GM23338 (cell line): Measurements from ENCODE around the gene MYO1A. TPM values are rescaled to one million over a fixed set of nuclear protein-coding genes. Genes with fewer than 3 reads are reported as not detected.

Experiments
- ATAC-seq: fragments of 200-7000 bp; cut with Tn5 transposase; 3 replicates; pipeline ENCODE4 v1.9.1; 2020
- DNase-seq: peaks from one replicate; pipeline ENCODE4 v3.0.0-alpha.2; 2015; ENCODE audit warnings: low spot score
- H2AFZ ChIP-seq: fragments of 200-600 bp; sonication (generic); 2 replicates; pipeline ENCODE4 v1.8.0; 2016; ENCODE audit warnings: antibody characterized with exemption, mild to moderate bottlenecking, moderate library complexity
- H3F3A ChIP-seq: fragments of 200-600 bp; sonication (generic); replicated peaks from 2 replicates; pipeline ENCODE4 v1.8.0; 2017; ENCODE audit warnings: antibody characterized with exemption, mixed run types, low read depth
- H3K27ac ChIP-seq: fragments of 200-600 bp; sonication (generic); 2 replicates; pipeline ENCODE4 v1.6.1; 2016; ENCODE audit warnings: low read depth
- H3K27me3 ChIP-seq: fragments of 200-600 bp; sonication (generic); 2 replicates; pipeline ENCODE4 v1.8.0; 2016; ENCODE audit warnings: mild to moderate bottlenecking, mixed run types, moderate library complexity; ENCODE audit not compliant: insufficient read depth
- H3K36me3 ChIP-seq: fragments of 200-600 bp; sonication (generic); 2 replicates; pipeline ENCODE4 v1.8.0; 2016; ENCODE audit warnings: mild to moderate bottlenecking; ENCODE audit not compliant: insufficient read depth
- H3K4me1 ChIP-seq: fragments of 200-600 bp; sonication (generic); 2 replicates; pipeline ENCODE4 v1.8.0; 2016; ENCODE audit warnings: mild to moderate bottlenecking, moderate library complexity; ENCODE audit not compliant: insufficient read depth
- H3K4me2 ChIP-seq: fragments of 200-600 bp; sonication (generic); 2 replicates; pipeline ENCODE4 v1.7.1; 2017; ENCODE audit warnings: mixed run types
- H3K4me3 ChIP-seq: fragments of 200-600 bp; sonication (generic); 2 replicates; pipeline ENCODE4 v1.6.1; 2016; ENCODE audit warnings: mixed run types
- H3K79me2 ChIP-seq: fragments of 200-600 bp; sonication (generic); replicated peaks from 2 replicates; pipeline ENCODE4 v1.8.0; 2017; ENCODE audit warnings: mild to moderate bottlenecking; ENCODE audit not compliant: insufficient read depth
- H3K9me2 ChIP-seq: fragments of 200-600 bp; sonication (generic); 2 replicates; pipeline ENCODE4 v1.8.0; 2017; ENCODE audit not compliant: insufficient read depth
- H4K20me1 ChIP-seq: fragments of 200-600 bp; sonication (generic); replicated peaks from 2 replicates; pipeline ENCODE4 v1.8.0; 2017; ENCODE audit warnings: mild to moderate bottlenecking; ENCODE audit not compliant: insufficient read depth
- H3K27ac Mint-ChIP-seq: 2 replicates; pipeline ENCODE4 v1.8.0; 2020; ENCODE audit warnings: inconsistent platforms, mild to moderate bottlenecking, moderate library complexity, mixed read lengths
- H3K27me3 Mint-ChIP-seq: 3 replicates; pipeline ENCODE4 v1.8.0; 2022; ENCODE audit warnings: low read depth, mild to moderate bottlenecking, moderate library complexity, mixed read lengths, inconsistent platforms; ENCODE audit not compliant: insufficient read depth, poor library complexity
- H3K36me3 Mint-ChIP-seq: 3 replicates; pipeline ENCODE4 v1.8.0; 2021; ENCODE audit warnings: low read depth, mild to moderate bottlenecking, inconsistent platforms, moderate library complexity, mixed read lengths
- H3K4me1 Mint-ChIP-seq: 3 replicates; pipeline ENCODE4 v1.8.0; 2020; ENCODE audit warnings: mild to moderate bottlenecking, inconsistent platforms, mixed read lengths
- H3K4me3 Mint-ChIP-seq: 3 replicates; pipeline ENCODE4 v1.8.0; 2021; ENCODE audit warnings: moderate library complexity, mild to moderate bottlenecking, inconsistent platforms, mixed read lengths
- H3K9me3 Mint-ChIP-seq: 3 replicates; pipeline ENCODE4 v1.8.0; 2020; ENCODE audit warnings: moderate library complexity, mild to moderate bottlenecking, inconsistent platforms, mixed read lengths
- CREB1 ChIP-seq: fragments of 250-450 bp; sonication (Bioruptor Pico); IDR thresholded peaks from 2 replicates; pipeline ENCODE4 v1.5.0; 2020; ENCODE audit warnings: low read depth, mild to moderate bottlenecking, moderate library complexity
- EZH2 ChIP-seq: fragments of 200-600 bp; sonication (generic); IDR thresholded peaks from one replicate; pipeline ENCODE4 v1.8.0; 2017; ENCODE audit warnings: antibody characterized with exemption, mild to moderate bottlenecking, low read depth; ENCODE audit not compliant: unreplicated experiment
- EZH2phosphoT487 ChIP-seq: fragments of 200-600 bp; sonication (generic); IDR thresholded peaks from one replicate; pipeline ENCODE4 v1.8.1; 2018; ENCODE audit warnings: antibody characterized with exemption; ENCODE audit not compliant: unreplicated experiment
- JUNB ChIP-seq: IDR thresholded peaks from one replicate; pipeline ENCODE4 v1.6.1; 2016; ENCODE audit warnings: antibody characterized with exemption; ENCODE audit not compliant: unreplicated experiment
- NANOG ChIP-seq: IDR thresholded peaks from 2 replicates; pipeline ENCODE4 v1.6.1; 2016; ENCODE audit warnings: antibody characterized with exemption, borderline replicate concordance
- POLR2AphosphoS5 ChIP-seq: IDR thresholded peaks from 2 replicates; pipeline ENCODE4 v1.6.1; 2016; ENCODE audit warnings: antibody characterized with exemption, low read depth
- STAT1 ChIP-seq: IDR thresholded peaks from one replicate; pipeline ENCODE4 v1.6.1; 2016; ENCODE audit warnings: antibody characterized with exemption; ENCODE audit not compliant: unreplicated experiment
- polyA plus RNA-seq: library from polyadenylated mRNA; unstranded; fragments of >200 nt; fragmentation: Nextera tagmentation; extraction: Ambion mirVana; gene quantifications from 2 replicates; pipeline ENCODE4 v1.2.1, GENCODE V29; 2016
- total RNA-seq: library from RNA; depleted of rRNA; stranded (reverse); fragments of >200 nt; shearing (Covaris generic); gene quantifications from 2 replicates; pipeline ENCODE4 v1.2.3, GENCODE V29; 2014
- TF ChIP-seq, protein P1 (sequence below): fragments of 250-450 bp; sonication (Bioruptor Pico); IDR thresholded peaks from 2 replicates; pipeline ENCODE4 v1.5.0; 2020; ENCODE audit warnings: mild to moderate bottlenecking, moderate library complexity
- TF ChIP-seq, protein P2 (sequence below): IDR thresholded peaks from one replicate; pipeline ENCODE4 v1.6.1; 2018; ENCODE audit warnings: antibody characterized with exemption; ENCODE audit not compliant: unreplicated experiment
- TF ChIP-seq, protein P3 (sequence below): IDR thresholded peaks from 2 replicates; pipeline ENCODE4 v1.6.1; 2016; ENCODE audit warnings: antibody characterized with exemption

Gene MYO1A
- total and polyA plus RNA-seq, 2 experiments from 2014 or later: not detected

DNA sequence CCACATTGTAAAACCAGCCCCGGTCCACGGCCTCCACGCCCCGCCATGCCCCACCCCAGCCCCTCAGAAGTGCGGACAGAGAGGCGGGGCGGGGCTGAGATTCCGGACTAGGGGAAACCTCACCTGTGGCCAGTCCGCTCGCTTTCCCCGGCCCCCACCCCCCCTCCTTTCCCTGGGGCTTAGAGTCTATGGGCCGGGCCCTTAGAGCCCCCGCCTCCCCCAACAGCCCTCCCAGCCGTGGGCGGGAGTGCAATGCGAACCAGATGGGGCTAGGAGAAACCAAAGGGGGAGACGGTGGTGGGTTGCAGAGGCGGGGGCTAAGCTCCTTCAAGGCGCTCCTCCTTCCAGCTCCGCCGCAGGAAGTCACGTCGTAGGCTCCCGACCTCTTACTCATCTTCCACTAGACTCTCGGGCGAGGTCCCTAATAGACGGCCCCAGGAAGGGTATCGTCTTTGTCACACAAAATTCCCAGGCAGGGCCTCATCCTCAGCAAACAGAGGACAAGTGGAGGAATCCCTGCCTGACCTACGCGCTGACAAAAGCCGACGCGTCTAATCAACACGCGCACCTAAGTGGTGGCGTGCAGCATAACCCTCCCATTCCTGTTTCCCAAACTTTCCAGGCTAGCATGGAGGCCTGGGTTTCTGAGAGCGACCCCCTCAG lies 37.9 kb upstream of the MYO1A start:
- peak overlapping the region; percentile 99 for H3K27ac Mint-ChIP-seq

DNA sequence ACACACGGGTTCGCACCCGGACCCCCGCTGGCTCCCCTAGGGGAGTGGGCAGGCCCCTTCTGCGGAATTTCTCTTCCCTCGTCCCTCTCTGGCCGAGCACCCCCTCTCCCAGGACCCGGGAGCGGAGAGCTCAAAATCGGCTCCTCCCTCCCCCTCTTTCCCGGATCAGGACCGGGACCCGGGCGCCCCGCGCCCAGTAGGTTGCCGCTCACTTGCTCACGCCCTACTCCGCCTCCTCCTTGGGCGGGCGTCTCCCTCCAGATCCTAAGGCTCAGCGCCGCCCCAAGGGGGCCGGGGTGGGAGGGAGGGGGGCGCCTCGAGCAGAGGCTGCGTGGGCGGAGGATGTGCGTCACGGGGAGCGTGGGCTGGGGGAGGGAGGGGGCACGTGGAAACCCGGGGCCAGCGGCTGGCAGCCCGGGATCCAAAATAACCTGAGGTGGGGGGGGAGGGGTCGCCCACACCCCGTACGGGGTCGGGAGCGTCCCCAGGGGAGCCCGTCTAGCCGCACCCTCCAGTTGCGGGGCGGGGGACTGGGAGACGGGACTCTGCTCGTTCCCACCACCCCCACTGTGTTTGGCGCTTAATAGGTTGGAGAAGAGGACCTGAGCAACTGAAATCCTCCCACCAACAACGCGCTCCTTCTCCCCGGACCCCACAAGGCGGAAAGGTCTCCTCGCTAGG lies 37.2 kb upstream of the MYO1A start:
- peaks cover 9% of the 10 kb centered on the region; the same call in 1 of the 2 replicates for H3F3A ChIP-seq
- Mint-ChIP-seq H3K9me3 (no peaks in the 10 kb centered on the region), H3K27me3 (peaks cover 20% of the 10 kb centered on the region), H3K27ac (peak overlapping the region; percentile 88), H3K4me1 (peaks cover 30% of the 10 kb centered on the region), H3K4me3 (peak overlapping the region; percentile 78), H3K36me3 (peaks cover 16% of the 10 kb centered on the region)
- H3K36me3 ChIP-seq: no peaks in the 10 kb centered on the region
- H3K4me3 ChIP-seq: peak overlapping the region; percentile 77
- peak overlapping the region; percentile 52; the same call in 1 of the 2 replicates for H2AFZ ChIP-seq
- no peaks in the 10 kb centered on the region for H3K27me3 ChIP-seq
- no peaks in the 10 kb centered on the region; the same call in 1 of the 2 replicates for H4K20me1 ChIP-seq
- ATAC-seq: peak; percentile 50
- peaks cover 8% of the 10 kb centered on the region; the same call in 1 of the 2 replicates for H3K79me2 ChIP-seq
- no peaks in the 10 kb centered on the region for H3K9me2 ChIP-seq
- peak overlapping the region; percentile 99 for H3K27ac ChIP-seq
- H3K4me2 ChIP-seq: peak overlapping the region; percentile 100
- peaks cover 10% of the 10 kb centered on the region for H3K4me1 ChIP-seq
- peak; percentile 85 for DNase-seq
- TF ChIP-seq NANOG: no peak
- no peak for TF ChIP-seq EZH2
- TF ChIP-seq, protein P1, sequence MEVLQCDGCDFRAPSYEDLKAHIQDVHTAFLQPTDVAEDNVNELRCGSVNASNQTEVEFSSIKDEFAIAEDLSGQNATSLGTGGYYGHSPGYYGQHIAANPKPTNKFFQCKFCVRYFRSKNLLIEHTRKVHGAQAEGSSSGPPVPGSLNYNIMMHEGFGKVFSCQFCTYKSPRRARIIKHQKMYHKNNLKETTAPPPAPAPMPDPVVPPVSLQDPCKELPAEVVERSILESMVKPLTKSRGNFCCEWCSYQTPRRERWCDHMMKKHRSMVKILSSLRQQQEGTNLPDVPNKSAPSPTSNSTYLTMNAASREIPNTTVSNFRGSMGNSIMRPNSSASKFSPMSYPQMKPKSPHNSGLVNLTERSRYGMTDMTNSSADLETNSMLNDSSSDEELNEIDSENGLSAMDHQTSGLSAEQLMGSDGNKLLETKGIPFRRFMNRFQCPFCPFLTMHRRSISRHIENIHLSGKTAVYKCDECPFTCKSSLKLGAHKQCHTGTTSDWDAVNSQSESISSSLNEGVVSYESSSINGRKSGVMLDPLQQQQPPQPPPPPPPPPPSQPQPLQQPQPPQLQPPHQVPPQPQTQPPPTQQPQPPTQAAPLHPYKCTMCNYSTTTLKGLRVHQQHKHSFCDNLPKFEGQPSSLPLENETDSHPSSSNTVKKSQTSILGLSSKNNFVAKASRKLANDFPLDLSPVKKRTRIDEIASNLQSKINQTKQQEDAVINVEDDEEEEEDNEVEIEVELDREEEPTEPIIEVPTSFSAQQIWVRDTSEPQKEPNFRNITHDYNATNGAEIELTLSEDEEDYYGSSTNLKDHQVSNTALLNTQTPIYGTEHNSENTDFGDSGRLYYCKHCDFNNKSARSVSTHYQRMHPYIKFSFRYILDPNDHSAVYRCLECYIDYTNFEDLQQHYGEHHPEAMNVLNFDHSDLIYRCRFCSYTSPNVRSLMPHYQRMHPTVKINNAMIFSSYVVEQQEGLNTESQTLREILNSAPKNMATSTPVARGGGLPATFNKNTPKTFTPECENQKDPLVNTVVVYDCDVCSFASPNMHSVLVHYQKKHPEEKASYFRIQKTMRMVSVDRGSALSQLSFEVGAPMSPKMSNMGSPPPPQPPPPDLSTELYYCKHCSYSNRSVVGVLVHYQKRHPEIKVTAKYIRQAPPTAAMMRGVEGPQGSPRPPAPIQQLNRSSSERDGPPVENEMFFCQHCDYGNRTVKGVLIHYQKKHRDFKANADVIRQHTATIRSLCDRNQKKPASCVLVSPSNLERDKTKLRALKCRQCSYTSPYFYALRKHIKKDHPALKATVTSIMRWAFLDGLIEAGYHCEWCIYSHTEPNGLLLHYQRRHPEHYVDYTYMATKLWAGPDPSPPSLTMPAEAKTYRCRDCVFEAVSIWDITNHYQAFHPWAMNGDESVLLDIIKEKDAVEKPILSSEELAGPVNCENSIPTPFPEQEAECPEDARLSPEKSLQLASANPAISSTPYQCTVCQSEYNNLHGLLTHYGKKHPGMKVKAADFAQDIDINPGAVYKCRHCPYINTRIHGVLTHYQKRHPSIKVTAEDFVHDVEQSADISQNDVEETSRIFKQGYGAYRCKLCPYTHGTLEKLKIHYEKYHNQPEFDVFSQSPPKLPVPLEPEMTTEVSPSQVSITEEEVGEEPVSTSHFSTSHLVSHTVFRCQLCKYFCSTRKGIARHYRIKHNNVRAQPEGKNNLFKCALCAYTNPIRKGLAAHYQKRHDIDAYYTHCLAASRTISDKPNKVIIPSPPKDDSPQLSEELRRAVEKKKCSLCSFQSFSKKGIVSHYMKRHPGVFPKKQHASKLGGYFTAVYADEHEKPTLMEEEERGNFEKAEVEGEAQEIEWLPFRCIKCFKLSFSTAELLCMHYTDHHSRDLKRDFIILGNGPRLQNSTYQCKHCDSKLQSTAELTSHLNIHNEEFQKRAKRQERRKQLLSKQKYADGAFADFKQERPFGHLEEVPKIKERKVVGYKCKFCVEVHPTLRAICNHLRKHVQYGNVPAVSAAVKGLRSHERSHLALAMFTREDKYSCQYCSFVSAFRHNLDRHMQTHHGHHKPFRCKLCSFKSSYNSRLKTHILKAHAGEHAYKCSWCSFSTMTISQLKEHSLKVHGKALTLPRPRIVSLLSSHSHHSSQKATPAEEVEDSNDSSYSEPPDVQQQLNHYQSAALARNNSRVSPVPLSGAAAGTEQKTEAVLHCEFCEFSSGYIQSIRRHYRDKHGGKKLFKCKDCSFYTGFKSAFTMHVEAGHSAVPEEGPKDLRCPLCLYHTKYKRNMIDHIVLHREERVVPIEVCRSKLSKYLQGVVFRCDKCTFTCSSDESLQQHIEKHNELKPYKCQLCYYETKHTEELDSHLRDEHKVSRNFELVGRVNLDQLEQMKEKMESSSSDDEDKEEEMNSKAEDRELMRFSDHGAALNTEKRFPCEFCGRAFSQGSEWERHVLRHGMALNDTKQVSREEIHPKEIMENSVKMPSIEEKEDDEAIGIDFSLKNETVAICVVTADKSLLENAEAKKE (CRISPR knock-in tag): no peak
- TF ChIP-seq, protein P2, sequence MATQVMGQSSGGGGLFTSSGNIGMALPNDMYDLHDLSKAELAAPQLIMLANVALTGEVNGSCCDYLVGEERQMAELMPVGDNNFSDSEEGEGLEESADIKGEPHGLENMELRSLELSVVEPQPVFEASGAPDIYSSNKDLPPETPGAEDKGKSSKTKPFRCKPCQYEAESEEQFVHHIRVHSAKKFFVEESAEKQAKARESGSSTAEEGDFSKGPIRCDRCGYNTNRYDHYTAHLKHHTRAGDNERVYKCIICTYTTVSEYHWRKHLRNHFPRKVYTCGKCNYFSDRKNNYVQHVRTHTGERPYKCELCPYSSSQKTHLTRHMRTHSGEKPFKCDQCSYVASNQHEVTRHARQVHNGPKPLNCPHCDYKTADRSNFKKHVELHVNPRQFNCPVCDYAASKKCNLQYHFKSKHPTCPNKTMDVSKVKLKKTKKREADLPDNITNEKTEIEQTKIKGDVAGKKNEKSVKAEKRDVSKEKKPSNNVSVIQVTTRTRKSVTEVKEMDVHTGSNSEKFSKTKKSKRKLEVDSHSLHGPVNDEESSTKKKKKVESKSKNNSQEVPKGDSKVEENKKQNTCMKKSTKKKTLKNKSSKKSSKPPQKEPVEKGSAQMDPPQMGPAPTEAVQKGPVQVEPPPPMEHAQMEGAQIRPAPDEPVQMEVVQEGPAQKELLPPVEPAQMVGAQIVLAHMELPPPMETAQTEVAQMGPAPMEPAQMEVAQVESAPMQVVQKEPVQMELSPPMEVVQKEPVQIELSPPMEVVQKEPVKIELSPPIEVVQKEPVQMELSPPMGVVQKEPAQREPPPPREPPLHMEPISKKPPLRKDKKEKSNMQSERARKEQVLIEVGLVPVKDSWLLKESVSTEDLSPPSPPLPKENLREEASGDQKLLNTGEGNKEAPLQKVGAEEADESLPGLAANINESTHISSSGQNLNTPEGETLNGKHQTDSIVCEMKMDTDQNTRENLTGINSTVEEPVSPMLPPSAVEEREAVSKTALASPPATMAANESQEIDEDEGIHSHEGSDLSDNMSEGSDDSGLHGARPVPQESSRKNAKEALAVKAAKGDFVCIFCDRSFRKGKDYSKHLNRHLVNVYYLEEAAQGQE: no peak
- TF ChIP-seq, protein P3, sequence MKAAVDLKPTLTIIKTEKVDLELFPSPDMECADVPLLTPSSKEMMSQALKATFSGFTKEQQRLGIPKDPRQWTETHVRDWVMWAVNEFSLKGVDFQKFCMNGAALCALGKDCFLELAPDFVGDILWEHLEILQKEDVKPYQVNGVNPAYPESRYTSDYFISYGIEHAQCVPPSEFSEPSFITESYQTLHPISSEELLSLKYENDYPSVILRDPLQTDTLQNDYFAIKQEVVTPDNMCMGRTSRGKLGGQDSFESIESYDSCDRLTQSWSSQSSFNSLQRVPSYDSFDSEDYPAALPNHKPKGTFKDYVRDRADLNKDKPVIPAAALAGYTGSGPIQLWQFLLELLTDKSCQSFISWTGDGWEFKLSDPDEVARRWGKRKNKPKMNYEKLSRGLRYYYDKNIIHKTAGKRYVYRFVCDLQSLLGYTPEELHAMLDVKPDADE: no peak
- TF ChIP-seq JUNB: no peak
- no peak for TF ChIP-seq STAT1

More for the DNA sequence above, 37.9 kb upstream of the MYO1A start:
- H4K20me1 ChIP-seq: no peaks in the 10 kb centered on the region; the same call in 1 of the 2 replicates
- H3K4me2 ChIP-seq: peak overlapping the region; percentile 100
- no peaks in the 10 kb centered on the region for H3K36me3 ChIP-seq
- peak; percentile 46 for ATAC-seq
- peaks cover 8% of the 10 kb centered on the region; the same call in 1 of the 2 replicates for H3K79me2 ChIP-seq
- Mint-ChIP-seq H3K9me3 (no peaks in the 10 kb centered on the region), H3K36me3 (peaks cover 23% of the 10 kb centered on the region), H3K4me1 (peaks cover 37% of the 10 kb centered on the region), H3K4me3 (peak overlapping the region; percentile 78), H3K27me3 (peaks cover 24% of the 10 kb centered on the region)
- peak; percentile 92 for DNase-seq
- H3K27me3 ChIP-seq: no peaks in the 10 kb centered on the region
- peak overlapping the region; percentile 89 for H2AFZ ChIP-seq
- H3K27ac ChIP-seq: peak overlapping the region; percentile 99
- peaks cover 14% of the 10 kb centered on the region for H3K4me1 ChIP-seq
- TF ChIP-seq EZH2phosphoT487 (no peak), CREB1 (CRISPR knock-in tag) (peak; percentile 35; the same call in 1 of the 2 replicates), POLR2AphosphoS5 (peak; percentile 41)
- H3F3A ChIP-seq: peaks cover 10% of the 10 kb centered on the region; the same call in 1 of the 2 replicates
- peak overlapping the region; percentile 77 for H3K4me3 ChIP-seq
- no peaks in the 10 kb centered on the region for H3K9me2 ChIP-seq
